GM20000 (cell line): ENCODE data around the gene TAOK3.
A peak's percentile ranks its signal among the peaks of the same experiment; 100 is the strongest.
"Not testable (repeated sequence)": the region's sequence is repeated elsewhere in the genome, so short reads cannot be mapped to it uniquely, and the experiment has no call there.

Experiments used
- DNase-seq: peaks from one replicate; pipeline ENCODE4 v3.0.0; 2012; ENCODE audit warnings: low spot score
- CTCF ChIP-seq: IDR thresholded peaks from 2 replicates; pipeline ENCODE4 v1.5.1; 2012; ENCODE audit warnings: mild to moderate bottlenecking, control low read depth; ENCODE audit errors: extremely low read depth, missing control alignments

Gene TAOK3

GRCh38 chr12:118297284-118297683, 75.4 kb downstream of the TAOK3 start:
- no peak for TF ChIP-seq CTCF
- no peak for DNase-seq

GRCh38 chr12:118292836-118293235, 79.9 kb downstream of the TAOK3 start:
- no peak for TF ChIP-seq CTCF
- no peak for DNase-seq

- no peak for DNase-seq
Measured at GRCh38 chr12:118290130-118290529, 82.6 kb downstream of the TAOK3 start.

GRCh38 chr12:118288174-118288573, 84.5 kb downstream of the TAOK3 start:
- no peak for TF ChIP-seq CTCF
- no peak for DNase-seq

More at GRCh38 chr12:118290130-118290529, 82.6 kb downstream of the TAOK3 start:
- TF ChIP-seq CTCF, result no peak

GRCh38 chr12:118287728-118288127, 85.0 kb downstream of the TAOK3 start:
- DNase-seq, result no peak
- no peak for TF ChIP-seq CTCF

GRCh38 chr12:118282767-118283166, 89.9 kb downstream of the TAOK3 start:
- TF ChIP-seq CTCF, result no peak
- DNase-seq, result no peak

- DNase-seq, result not testable (repeated sequence)
Measured at GRCh38 chr12:118278288-118278687, 94.4 kb downstream of the TAOK3 start.

GRCh38 chr12:118274066-118274465, 98.6 kb downstream of the TAOK3 start:
- DNase-seq, result peak; percentile 24
- no peak for TF ChIP-seq CTCF
